ENCODE results near the gene ACBD4.
"Not testable (repeated sequence)": the region's sequence is repeated elsewhere in the genome, so short reads cannot be mapped to it uniquely, and the experiment has no call there.

ACBD4 gene

GRCh38 chr17:45121055-45121454 is 14.4 kb upstream of the ACBD4 start:
- no peak for DNase-seq

GRCh38 chr17:45123076-45123770 is 12.3 kb upstream of the ACBD4 start:
- no peak for DNase-seq

DNA sequence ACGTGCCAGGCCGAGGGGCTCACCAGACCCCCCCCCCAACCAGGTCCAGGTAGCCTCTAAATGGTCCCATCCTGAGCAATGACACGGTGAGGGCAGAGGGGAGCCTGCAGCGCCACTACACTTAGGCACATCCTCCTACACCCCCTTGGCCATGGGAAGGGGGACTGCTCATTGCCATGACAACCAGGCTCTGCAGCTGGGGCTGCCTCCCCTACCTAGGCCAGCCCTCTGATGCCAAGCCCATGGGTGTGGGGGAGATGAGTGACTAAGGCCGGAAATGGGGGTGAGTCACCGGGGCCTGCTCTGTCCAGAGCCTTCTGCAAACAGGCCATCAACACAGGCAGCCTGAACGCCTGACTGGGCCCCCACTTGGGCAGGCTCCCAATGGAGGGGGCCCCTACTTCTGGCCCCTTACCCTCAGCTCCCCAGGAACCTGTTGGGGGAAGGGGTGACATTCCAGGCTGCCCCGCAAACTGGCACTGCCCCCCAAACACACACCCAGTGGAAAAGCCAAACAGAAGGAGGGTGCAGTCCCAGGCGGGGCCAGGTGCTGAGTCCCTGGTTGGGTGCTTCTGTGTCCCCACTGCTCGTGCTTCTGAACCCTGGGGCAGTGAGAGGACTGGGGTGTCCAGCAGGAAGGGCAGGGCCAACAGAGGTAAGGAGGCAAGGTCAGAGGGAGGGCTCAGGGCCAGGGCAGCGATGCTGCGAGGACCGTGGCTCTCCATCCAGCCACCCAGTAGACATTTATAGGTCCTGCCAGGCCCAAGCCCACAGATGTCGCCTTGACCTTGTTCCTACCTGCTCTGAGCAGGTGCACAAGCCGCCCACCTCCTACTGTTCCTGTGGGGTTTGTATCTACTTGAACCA is 11.3 kb upstream of the ACBD4 start:
- DNase-seq = peak; percentile 55 to 75

DNA sequence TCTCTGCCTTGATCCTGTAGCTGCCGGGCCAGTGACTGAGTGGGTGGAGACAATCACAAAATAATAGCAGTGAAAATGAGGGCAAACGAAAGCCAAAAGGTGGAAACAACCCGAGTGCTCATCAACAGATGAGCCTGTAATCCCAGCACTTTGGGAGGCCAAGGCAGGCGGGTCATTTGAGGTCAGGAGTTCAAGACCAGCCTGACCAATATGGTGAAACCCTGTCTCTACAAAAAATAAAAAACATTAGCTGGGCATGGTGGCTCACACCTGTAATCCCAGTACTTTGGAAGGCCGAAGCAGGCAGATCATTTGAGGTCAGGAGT is 10.7 kb upstream of the ACBD4 start:
- DNase-seq = not testable (repeated sequence)

DNA sequence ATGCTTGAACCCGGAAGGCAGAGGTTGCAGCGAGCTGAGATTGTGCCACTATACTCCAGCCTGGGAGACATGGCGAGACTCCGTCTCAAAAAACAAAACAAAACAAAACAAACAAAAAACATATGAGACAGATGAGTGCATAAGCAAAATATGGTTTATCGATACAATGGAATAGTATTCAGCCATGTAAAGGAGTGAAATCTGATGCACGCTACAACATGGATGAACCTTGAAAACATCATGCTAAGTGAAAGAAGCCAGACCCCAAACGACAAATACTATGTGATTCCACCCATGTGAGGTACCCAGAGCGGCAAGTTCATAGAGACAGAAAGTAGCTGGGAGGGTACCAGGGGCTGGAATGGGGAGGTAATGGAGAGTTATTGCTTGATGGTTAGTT is 10.0 kb upstream of the ACBD4 start:
- DNase-seq = no peak

- no peak for DNase-seq
These were observed 8.3 kb upstream of the ACBD4 start for GRCh38 chr17:45127207-45127547.

DNA sequence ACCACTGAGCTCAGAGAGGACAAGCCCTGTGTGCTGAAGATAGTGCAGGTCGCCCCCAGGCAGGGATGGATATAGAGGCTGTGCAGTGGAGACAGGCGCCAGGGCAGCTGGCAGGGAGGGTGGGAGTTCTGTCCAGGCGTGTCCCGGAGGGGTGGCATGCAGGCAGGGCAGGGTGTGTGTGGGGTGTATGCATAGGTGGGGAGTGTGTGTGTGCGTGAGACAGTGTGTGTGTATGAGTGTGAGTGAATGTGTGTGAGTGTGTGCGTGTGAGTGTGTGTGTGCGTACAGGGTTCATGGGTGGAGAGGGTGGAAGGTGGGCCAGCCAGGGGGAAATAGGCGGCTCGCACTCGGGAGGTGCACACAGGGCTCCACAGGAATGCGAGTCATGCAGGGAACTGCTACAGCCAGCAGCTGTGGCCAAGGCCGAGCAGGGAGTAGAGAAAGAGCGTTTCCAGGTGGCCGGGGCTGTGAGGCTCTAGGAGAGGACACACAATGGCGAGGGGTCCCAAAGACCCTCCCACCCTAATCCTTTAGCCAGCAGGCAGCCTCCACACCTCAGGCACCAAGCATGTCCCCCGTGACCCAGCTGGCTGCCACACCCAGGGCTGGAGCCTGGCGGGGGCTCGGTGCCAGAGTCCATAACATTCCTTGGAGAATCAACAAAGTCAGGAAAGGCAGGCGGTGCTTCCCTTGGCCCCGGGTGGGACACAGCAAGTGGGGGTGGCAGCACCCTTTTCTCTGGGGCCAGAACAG is 7.8 kb upstream of the ACBD4 start:
- no peak for DNase-seq

DNA sequence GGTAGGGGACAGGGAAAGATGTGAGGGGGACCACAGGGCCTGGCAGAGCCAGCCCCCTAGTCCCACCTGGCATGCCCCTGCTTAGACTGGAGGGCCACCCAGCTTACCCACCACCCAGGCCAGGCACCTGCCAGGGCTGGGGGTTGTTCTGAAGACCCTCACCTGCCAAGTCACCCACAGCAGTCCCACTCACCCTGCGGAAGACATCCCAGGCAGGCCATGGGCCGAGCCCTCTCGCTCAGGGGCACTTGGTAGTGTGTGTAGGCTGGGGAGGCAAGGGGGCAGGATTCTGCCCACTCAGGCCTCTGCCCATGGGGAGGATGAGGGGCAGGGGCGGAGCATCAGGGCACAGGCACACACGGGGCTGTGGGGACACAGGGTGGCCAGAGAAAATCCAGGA is 7.2 kb upstream of the ACBD4 start:
- DNase-seq = no peak

DNA sequence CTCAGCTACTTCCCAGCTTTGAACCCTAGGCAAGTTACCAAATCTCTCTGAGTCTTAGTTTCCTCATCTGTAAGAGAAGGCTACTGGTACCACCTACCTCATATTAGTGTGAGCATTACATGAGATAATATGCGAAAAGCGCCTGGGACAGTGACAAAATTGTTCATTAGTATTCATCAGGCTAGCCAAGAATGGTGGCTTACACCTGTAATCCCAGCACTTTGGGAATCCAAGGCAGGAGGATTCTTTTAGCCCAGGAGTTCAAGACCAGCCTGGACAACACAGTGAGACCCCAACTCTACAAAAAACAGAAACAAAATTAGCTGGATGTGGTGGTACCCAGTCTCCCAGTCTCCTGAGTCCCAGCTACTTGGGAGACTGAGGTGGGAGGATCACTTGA is 6.5 kb upstream of the ACBD4 start:
- no peak for DNase-seq

DNA sequence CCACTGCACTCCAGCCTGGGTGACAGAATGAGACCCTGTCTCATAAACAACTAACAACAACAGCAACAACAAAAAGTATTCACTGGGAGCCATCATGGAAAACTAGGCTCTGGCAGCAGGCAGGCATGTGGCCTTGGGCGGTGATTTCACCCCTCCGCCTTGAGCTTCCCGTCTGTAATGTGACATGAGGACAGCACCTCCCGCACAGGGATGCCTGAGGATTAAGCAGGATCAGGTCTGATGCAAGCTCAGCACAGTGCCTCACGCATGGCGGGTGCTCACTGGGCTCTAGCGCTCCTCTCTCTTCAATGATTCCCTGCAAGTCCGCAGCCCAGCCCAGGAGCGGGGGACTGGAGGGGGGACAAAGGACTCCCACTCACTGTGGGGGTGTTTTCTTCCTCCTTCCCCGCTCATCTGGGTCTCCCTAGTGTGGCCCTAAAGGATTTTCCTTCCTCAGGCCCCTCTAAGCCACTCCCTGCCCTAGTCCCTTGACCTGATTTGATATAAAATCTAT is 6.0 kb upstream of the ACBD4 start:
- no peak for DNase-seq

GRCh38 chr17:45129940-45130680 is 5.4 kb upstream of the ACBD4 start:
- no peak for DNase-seq

GRCh38 chr17:45130681-45131615 is 4.5 kb upstream of the ACBD4 start:
- DNase-seq = no peak

GRCh38 chr17:45131616-45132319 is 3.7 kb upstream of the ACBD4 start:
- peak in 1 of 2 experiments; percentile 5 for DNase-seq

DNA sequence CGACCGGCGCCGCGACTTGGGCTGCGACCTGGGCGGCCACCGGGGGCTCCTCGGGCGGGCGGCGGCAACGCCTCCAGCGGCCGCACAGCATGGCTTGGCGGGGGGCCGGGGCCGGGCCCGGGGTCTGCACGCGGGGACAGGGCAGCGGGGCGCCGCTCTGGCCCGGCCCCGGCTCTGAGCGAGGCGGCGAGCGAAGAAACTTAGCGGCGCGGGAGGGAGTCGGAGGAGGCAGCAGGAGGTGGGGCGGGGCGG is 3.2 kb upstream of the ACBD4 start, which contains the start of gene PLCD3:
PLCD3 (minus strand) TSS at position 196 of the 252 bp plus-strand sequence; CDS start at position 91, 105 bp downstream.
- DNase-seq = no peak

DNA sequence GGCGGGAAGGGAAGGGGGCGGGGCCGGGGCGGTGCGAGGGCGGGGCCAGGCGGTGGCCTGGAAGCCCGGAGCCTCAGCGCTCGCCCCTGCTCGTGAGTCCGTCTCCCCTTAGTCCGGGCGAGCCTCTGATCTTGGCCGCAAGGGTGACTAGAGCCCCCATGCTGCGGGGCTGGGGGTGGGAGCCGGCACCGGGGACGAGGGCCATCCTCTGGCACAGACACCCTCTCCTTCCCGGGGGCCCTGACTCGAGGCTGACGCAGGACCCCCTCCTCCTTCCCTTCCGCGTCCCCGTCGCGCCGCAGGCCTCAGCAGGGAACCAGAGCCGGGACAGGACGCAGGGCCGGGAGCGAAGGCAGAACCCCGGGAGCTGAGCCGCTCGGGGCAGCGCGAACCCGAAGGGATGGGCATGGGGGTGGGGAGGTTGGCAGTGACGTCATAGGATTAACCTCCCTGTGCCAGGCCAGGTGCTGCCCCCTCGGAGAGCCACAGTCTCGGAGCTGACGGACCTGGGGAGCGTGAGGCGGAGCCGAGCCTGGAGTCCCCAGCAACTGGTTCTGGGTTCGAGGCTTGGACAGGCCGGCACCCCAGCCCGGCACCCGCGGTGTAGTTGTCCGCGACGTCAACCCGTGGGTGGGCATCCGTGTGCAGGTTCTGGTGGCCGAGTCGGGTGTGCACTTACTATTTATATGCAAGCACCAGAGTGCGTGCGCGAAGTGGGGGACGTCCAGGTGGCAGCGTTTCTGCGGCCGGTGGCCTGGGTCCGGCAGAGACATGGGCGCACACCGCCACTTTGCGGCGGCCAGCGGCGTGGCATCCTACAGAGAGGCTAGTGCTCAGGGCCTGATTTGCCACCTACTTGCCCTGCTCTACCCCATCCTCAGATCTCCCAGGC is 2.7 kb upstream of the ACBD4 start:
- DNase-seq = peak; percentile 68 to 77

GRCh38 chr17:45135978-45136791 is 698 bp downstream of the ACBD4 start:
- no peak for DNase-seq

GRCh38 chr17:45136846-45137560 is 1.5 kb downstream of the ACBD4 start:
- DNase-seq = no peak

DNA sequence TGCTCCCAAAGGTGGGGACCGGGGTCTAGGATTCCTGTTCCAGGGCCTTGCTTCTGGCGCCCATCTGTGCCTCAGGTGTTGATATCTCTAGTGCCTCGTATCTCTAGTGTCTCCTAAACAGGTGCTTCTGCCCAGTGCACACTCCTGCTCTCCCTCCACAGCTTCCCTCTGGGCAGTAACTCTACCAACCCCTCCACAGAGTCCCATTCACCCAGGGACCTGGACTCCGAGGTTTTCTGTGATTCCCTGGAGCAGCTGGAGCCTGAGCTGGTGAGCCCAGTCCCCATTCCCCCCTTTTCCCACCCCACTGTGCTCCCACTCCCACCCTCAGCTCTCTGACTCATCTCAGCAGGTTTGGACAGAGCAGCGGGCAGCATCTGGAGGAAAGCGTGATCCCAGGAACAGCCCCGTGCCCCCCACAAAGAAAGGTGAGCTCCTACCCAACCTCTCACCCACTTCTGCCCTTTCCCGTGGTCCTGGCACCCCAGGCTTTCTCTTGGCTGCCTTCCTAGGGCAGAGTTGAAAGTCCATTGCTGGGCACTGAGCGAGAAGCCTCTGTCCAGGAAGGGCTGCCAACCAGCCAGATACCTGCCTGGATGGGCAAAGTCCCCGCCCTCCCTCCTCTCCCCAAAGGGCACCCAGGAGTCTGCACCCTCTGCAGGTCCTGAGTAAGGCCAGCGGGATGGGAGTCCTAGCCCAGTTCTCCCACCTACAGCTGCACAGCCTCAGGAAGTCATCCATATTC is 2.2 kb downstream of the ACBD4 start:
- DNase-seq = no peak
